Activated T-helper 1 cell treated with anti-CD3 and anti-CD28 coated beads, Interleukin-12 subunit alpha, Interleukin-12 subunit beta, Interleukin-2, Interleukin-4 antibody, amounts not matched to agents 30 ng/mL and 10 ng/mL and 1 ng/mL, durations not matched to agents 14 hours and 24 hours and 36 hours (primary cell): Measurements from ENCODE around the gene ATF7IP2. TPM values are rescaled to one million over a fixed set of nuclear protein-coding genes. Genes with fewer than 3 reads are reported as not detected.

Experiments used
- DNase-seq: peaks from one replicate; pipeline ENCODE4 v3.0.0; 2021; ENCODE audit warnings: low spot score
- H3K27ac Mint-ChIP-seq: one replicate; pipeline ENCODE4 v1.8.0; 2021; ENCODE audit warnings: mild to moderate bottlenecking, mixed read lengths
- H3K27me3 Mint-ChIP-seq: one replicate; pipeline ENCODE4 v1.8.0; 2022; ENCODE audit warnings: mild to moderate bottlenecking, moderate library complexity, mixed read lengths; ENCODE audit not compliant: insufficient read depth
- H3K36me3 Mint-ChIP-seq: one replicate; pipeline ENCODE4 v1.8.0; 2021; ENCODE audit warnings: low read depth, mixed read lengths
- H3K4me1 Mint-ChIP-seq: one replicate; pipeline ENCODE4 v1.8.0; 2021; ENCODE audit warnings: low read depth, mixed read lengths
- H3K4me3 Mint-ChIP-seq: one replicate; pipeline ENCODE4 v1.8.0; 2021; ENCODE audit warnings: mild to moderate bottlenecking, moderate library complexity, mixed read lengths
- H3K9me3 Mint-ChIP-seq: one replicate; pipeline ENCODE4 v1.8.0; 2021; ENCODE audit warnings: mixed read lengths
- intact Hi-C: fragments of 100-400 bp; cut with micrococcal nuclease; formaldehyde crosslinking; loops from one replicate; pipeline ENCODE4 v1.15.1; 2024
- total RNA-seq: library from RNA; stranded (reverse); gene quantifications from 2 replicates; pipeline ENCODE4 v1.2.3, GENCODE V29; 2022

ATF7IP2 gene
- total RNA-seq, 1 donor from 2014 or later = 25.9 TPM

GRCh38 chr16:10510279-10510678, 124.4 kb downstream of the ATF7IP2 start:
- H3K4me3 Mint-ChIP-seq = no peak overlapping the region
- no peaks in the 10 kb centered on the region for H3K9me3 Mint-ChIP-seq
- H3K36me3 Mint-ChIP-seq = no peaks in the 10 kb centered on the region
- H3K27ac Mint-ChIP-seq = no peak overlapping the region
- intact Hi-C loops = no loop called here
- no peak for DNase-seq
- peaks cover 11% of the 10 kb centered on the region for H3K4me1 Mint-ChIP-seq
- peaks cover 14% of the 10 kb centered on the region for H3K27me3 Mint-ChIP-seq

- Mint-ChIP-seq H3K9me3 (no peaks in the 10 kb centered on the region), H3K4me3 (no peak overlapping the region), H3K27ac (no peak overlapping the region), H3K27me3 (peaks cover 14% of the 10 kb centered on the region), H3K4me1 (peaks cover 11% of the 10 kb centered on the region), H3K36me3 (no peaks in the 10 kb centered on the region)
- intact Hi-C loops = no loop called here
- DNase-seq = no peak
Measured at GRCh38 chr16:10511829-10512228, 126.0 kb downstream of the ATF7IP2 start.

- Mint-ChIP-seq H3K27ac (no peak overlapping the region), H3K4me3 (no peak overlapping the region), H3K36me3 (no peaks in the 10 kb centered on the region), H3K27me3 (peaks cover 10% of the 10 kb centered on the region), H3K9me3 (no peaks in the 10 kb centered on the region), H3K4me1 (peaks cover 8% of the 10 kb centered on the region)
- DNase-seq = no peak
- intact Hi-C loops = loop anchor here (1.0 kb wide), 2 partner anchors 223 to 404 kb away; no protein-coding TSS in a partner anchor
Measured at GRCh38 chr16:10514369-10515055, 128.7 kb downstream of the ATF7IP2 start.

- no peak overlapping the region for H3K27ac Mint-ChIP-seq
- H3K9me3 Mint-ChIP-seq = no peaks in the 10 kb centered on the region
- no peak overlapping the region for H3K4me3 Mint-ChIP-seq
- no peaks in the 10 kb centered on the region for H3K36me3 Mint-ChIP-seq
- DNase-seq = no peak
- intact Hi-C loops = no loop called here
- H3K27me3 Mint-ChIP-seq = peaks cover 6% of the 10 kb centered on the region
- H3K4me1 Mint-ChIP-seq = peaks cover 4% of the 10 kb centered on the region
Measured at GRCh38 chr16:10517868-10518267, 132.0 kb downstream of the ATF7IP2 start.

GRCh38 chr16:10518479-10519041, 132.7 kb downstream of the ATF7IP2 start:
- Mint-ChIP-seq H3K27me3 (peaks cover 1% of the 10 kb centered on the region), H3K36me3 (no peaks in the 10 kb centered on the region), H3K27ac (no peak overlapping the region), H3K4me1 (peaks cover 4% of the 10 kb centered on the region), H3K4me3 (no peak overlapping the region), H3K9me3 (no peaks in the 10 kb centered on the region)
- intact Hi-C loops = no loop called here
- DNase-seq = no peak

DNA sequence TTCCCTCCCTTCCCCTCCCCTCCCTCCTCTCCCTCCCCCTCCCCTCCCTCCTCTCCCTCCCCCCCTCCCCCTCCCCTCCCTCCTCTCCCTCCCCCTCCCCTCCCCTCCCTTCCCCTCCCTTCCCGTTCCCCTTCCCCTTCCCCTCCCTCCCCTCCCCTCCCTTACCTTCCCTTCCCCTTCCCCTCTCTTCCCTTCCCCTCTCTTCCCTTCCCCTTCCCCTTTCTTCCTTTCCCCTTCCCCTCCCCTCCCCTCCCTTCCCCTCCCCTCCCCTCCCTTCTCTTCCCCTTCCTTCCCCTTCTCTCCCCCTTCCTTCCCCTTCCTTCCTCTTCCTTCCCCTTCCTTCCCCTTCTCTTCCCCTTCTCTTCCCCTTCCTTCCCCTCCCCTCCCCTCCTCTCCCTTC, 133.4 kb downstream of the ATF7IP2 start:
- no peaks in the 10 kb centered on the region for H3K27me3 Mint-ChIP-seq
- H3K4me1 Mint-ChIP-seq = peaks cover 4% of the 10 kb centered on the region
- H3K36me3 Mint-ChIP-seq = no peaks in the 10 kb centered on the region
- no peak overlapping the region for H3K4me3 Mint-ChIP-seq
- H3K9me3 Mint-ChIP-seq = no peaks in the 10 kb centered on the region
- H3K27ac Mint-ChIP-seq = no peak overlapping the region
- no peak for DNase-seq
- intact Hi-C loops = no loop called here

DNA sequence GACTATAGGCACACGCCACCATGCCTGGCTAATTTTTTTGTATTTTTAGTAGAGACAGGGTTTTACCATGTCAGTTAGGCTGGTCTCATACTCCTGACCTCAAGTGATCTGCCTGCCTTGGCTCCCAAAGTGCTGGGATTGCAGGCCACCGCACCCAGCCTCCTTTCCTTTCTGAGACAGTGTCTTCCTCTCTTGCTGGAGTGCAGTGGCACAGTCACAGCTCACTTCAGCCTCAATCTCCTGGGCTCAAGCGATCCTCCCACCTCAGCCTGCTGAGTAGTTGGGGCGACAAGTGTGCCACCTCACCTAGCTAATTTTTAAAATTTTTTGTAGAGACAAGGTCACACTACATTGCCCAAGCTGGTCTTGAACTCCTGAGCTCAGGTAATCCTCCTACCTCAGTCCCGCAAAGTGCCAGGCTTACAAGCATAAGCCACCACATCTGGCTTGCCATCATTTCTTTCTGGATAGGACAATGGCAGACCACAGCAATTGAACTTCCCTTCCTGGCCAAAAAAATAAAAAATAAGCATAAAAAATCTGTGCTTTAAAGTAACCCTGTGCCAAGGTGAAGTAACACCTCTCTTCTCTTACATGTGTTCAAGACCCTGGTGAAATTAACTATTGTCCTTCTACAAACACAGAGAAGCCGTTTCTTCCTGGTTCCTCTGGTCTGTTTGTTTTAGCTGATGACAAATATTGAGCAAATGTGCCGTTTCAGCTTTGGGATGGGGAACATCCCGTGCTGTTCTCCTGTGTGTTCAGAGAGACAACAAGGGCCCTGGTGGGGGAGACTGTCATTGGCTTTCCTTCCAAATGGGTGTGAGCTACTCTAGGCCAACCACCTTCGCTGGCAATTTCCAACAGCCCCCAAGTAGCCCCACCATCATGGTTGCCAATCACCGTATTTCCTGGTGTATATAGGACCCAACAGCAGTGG, 134.3 kb downstream of the ATF7IP2 start:
- Mint-ChIP-seq H3K4me1 (peaks cover 4% of the 10 kb centered on the region), H3K27ac (no peak overlapping the region), H3K27me3 (no peaks in the 10 kb centered on the region), H3K36me3 (no peaks in the 10 kb centered on the region), H3K4me3 (no peak overlapping the region), H3K9me3 (no peaks in the 10 kb centered on the region)
- intact Hi-C loops = no loop called here
- DNase-seq = no peak

GRCh38 chr16:10520869-10521578, 135.2 kb downstream of the ATF7IP2 start:
- peaks cover 4% of the 10 kb centered on the region for H3K4me1 Mint-ChIP-seq
- DNase-seq = no peak
- H3K27me3 Mint-ChIP-seq = no peaks in the 10 kb centered on the region
- H3K4me3 Mint-ChIP-seq = no peak overlapping the region
- no peak overlapping the region for H3K27ac Mint-ChIP-seq
- intact Hi-C loops = loop anchor here (1.0 kb wide), 2 partner anchors 216 to 398 kb away; no protein-coding TSS in a partner anchor
- no peaks in the 10 kb centered on the region for H3K9me3 Mint-ChIP-seq
- no peaks in the 10 kb centered on the region for H3K36me3 Mint-ChIP-seq

- H3K4me1 Mint-ChIP-seq = peaks cover 4% of the 10 kb centered on the region
Measured at GRCh38 chr16:10521681-10522274, 135.9 kb downstream of the ATF7IP2 start.

DNA sequence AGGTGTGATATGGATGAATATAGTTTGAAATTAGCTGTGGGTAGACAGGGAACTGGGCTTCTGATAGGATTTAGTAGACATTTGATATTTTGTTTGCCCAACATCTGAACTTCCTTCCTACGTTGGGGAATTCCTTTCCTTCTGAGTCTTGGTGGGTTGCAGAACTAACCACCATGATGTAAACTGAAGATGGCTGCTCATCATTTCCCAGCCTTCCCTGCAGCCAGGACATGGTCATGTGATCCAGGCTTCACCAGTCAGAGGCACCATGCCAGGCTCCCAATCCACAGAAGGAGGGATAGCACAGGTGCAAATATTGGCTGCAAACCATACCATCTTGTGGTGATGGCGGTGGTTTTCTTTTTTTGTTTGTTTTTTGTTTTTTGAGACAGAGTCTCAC, 137.1 kb downstream of the ATF7IP2 start:
- no peak for DNase-seq
- H3K27ac Mint-ChIP-seq = no peak overlapping the region
- intact Hi-C loops = no loop called here
- peaks cover 4% of the 10 kb centered on the region for H3K4me1 Mint-ChIP-seq
- H3K27me3 Mint-ChIP-seq = no peaks in the 10 kb centered on the region
- H3K36me3 Mint-ChIP-seq = no peaks in the 10 kb centered on the region
- no peak overlapping the region for H3K4me3 Mint-ChIP-seq
- no peaks in the 10 kb centered on the region for H3K9me3 Mint-ChIP-seq

More at GRCh38 chr16:10521681-10522274, 135.9 kb downstream of the ATF7IP2 start:
- Mint-ChIP-seq H3K9me3 (no peaks in the 10 kb centered on the region), H3K4me3 (no peak overlapping the region), H3K36me3 (no peaks in the 10 kb centered on the region), H3K27ac (no peak overlapping the region), H3K27me3 (no peaks in the 10 kb centered on the region)
- intact Hi-C loops = loop anchor here (1.0 kb wide), 2 partner anchors 216 to 398 kb away; no protein-coding TSS in a partner anchor
- DNase-seq = no peak

GRCh38 chr16:10525214-10525825, 139.5 kb downstream of the ATF7IP2 start:
- intact Hi-C loops = no loop called here
- H3K27ac Mint-ChIP-seq = no peak overlapping the region
- peaks cover 4% of the 10 kb centered on the region for H3K4me1 Mint-ChIP-seq
- H3K4me3 Mint-ChIP-seq = no peak overlapping the region
- DNase-seq = no peak
- no peaks in the 10 kb centered on the region for H3K36me3 Mint-ChIP-seq
- no peaks in the 10 kb centered on the region for H3K9me3 Mint-ChIP-seq
- no peaks in the 10 kb centered on the region for H3K27me3 Mint-ChIP-seq

DNA sequence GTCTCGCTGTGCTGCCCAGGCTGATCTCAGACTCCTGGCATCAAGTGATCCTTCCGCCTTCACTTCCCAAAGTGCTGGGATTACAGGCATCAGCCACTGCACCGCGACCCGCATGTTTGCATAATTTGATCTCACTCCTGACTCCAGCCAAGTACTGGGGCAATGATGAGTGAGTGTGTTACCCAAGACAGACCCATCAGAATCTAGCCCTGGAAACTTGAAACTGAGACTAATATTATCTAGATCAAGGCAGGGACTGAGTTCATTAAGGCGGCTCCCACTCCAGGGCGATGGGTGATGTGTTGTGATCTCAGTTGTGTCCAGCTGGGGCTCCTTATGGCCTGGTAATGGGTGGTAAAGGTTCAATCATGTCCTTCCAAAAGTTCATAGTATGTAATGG, 141.1 kb downstream of the ATF7IP2 start:
- peaks cover under 1% of the 10 kb centered on the region for H3K4me1 Mint-ChIP-seq
- intact Hi-C loops = no loop called here
- H3K36me3 Mint-ChIP-seq = no peaks in the 10 kb centered on the region
- no peak for DNase-seq
- no peak overlapping the region for H3K27ac Mint-ChIP-seq
- H3K27me3 Mint-ChIP-seq = no peaks in the 10 kb centered on the region
- no peaks in the 10 kb centered on the region for H3K9me3 Mint-ChIP-seq
- H3K4me3 Mint-ChIP-seq = no peak overlapping the region
